Right lobe of liver (tissue), 4 donors: Measurements from ENCODE around the gene PRKCZ.

ENCODE experiments used
- CTCF ChIP-seq, 4 donors: fragments of 200-600 bp in 3 of 4; fragments of 450-650 bp in 1 of 4; IDR thresholded peaks; one replicate each; pipeline versions ENCODE4 v1.5.1 to v1.8.0; 2016 to 2022; ENCODE audit warnings: antibody characterized with exemption in 4 of 4, mild to moderate bottlenecking in 2 of 4
- POLR2A ChIP-seq: fragments of 450-650 bp; IDR thresholded peaks from one replicate; pipeline ENCODE4 v1.6.1; 2017; ENCODE audit warnings: antibody characterized with exemption, mild to moderate bottlenecking
- donor health status: DM: no; HTN: no; CAD: no.
- donor health status: DM: no; HTN: no; CAD: no.
- donor health status: DM: no; HTN: yes; CAD: no.

- TF ChIP-seq CTCF (IDR thresholded peaks at IDR 0.05) = no peak
- no peak for TF ChIP-seq POLR2A
These were observed 26.6 kb downstream of the PRKCZ start for GRCh38 chr1:2076826-2077225.
